IMR-90 (cell line): ENCODE results near the gene ZNF358. TPM values are rescaled to one million over a fixed set of nuclear protein-coding genes. Genes with fewer than 3 reads are reported as not detected.

Experiments used
- ATAC-seq: fragments of 200-7000 bp; cut with Tn5 transposase; 2 replicates; pipeline ENCODE4 v1.9.1; 2020; ENCODE audit warnings: low read depth, mild to moderate bottlenecking, moderate library complexity
- BruUV-seq: library from RNA; stranded (reverse); fragments of 400-500 nt; replicated peaks from 2 replicates; lab custom pipeline; 2021; lab: Mats Ljungman, UMichigan
- CTCF ChIA-PET: fragments of 300-600 bp; formaldehyde crosslinking; extraction: SDS; loops from one replicate; lab custom pipeline; 2021; ENCODE audit warnings: antibody characterized with exemption; lab: Yijun Ruan, JAX
- POLR2A ChIA-PET: fragments of 300-600 bp; sonication (Branson Sonifier 250); formaldehyde crosslinking; loops from one replicate; lab custom pipeline; 2022; ENCODE audit warnings: antibody characterized with exemption; ENCODE audit not compliant: unreplicated experiment; lab: Charles Lee
- DNase-seq: peaks from one replicate; pipeline ENCODE4 v3.0.0; 2013
- H2AFZ ChIP-seq: replicated peaks from 2 replicates; pipeline ENCODE3; 2013; ENCODE audit warnings: low read length, mild to moderate bottlenecking; ENCODE audit not compliant: poor library complexity
- H2AK5ac ChIP-seq: 2 replicates; pipeline ENCODE4 v1.6.1; 2013; ENCODE audit warnings: low read depth, low read length, inconsistent platforms
- H2AK9ac ChIP-seq: replicated peaks from 2 replicates; pipeline ENCODE3; 2013; ENCODE audit warnings: mild to moderate bottlenecking, low read depth, low read length, moderate library complexity; ENCODE audit not compliant: poor library complexity
- H2BK120ac ChIP-seq: 2 replicates; pipeline ENCODE4 v1.6.1; 2013; ENCODE audit warnings: low read depth, low read length, inconsistent platforms
- H2BK15ac ChIP-seq: 3 replicates; pipeline ENCODE4 v1.6.1; 2013; ENCODE audit warnings: low read depth, low read length, inconsistent platforms
- H2BK20ac ChIP-seq: 2 replicates; pipeline ENCODE4 v1.6.1; 2013; ENCODE audit warnings: low read depth, mild to moderate bottlenecking, inconsistent platforms, low read length, moderate library complexity
- H2BK5ac ChIP-seq: 2 replicates; pipeline ENCODE4 v1.6.1; 2013; ENCODE audit warnings: mild to moderate bottlenecking, low read depth, low read length, inconsistent platforms; ENCODE audit not compliant: poor library complexity, severe bottlenecking
- H3K14ac ChIP-seq: replicated peaks from 2 replicates; pipeline ENCODE4 v1.6.1; 2013; ENCODE audit warnings: low read depth, low read length, inconsistent platforms
- H3K18ac ChIP-seq: 2 replicates; pipeline ENCODE4 v1.6.1; 2013; ENCODE audit warnings: low read depth, low read length, control low read depth
- H3K23ac ChIP-seq: 2 replicates; pipeline ENCODE4 v1.6.1; 2013; ENCODE audit warnings: low read depth, low read length, inconsistent platforms
- H3K27ac ChIP-seq: 2 replicates; pipeline ENCODE4 v1.5.1; 2013; ENCODE audit warnings: mild to moderate bottlenecking, control low read depth, low read length; ENCODE audit not compliant: insufficient read depth
- H3K27me3 ChIP-seq: 2 replicates; pipeline ENCODE4 v1.6.1; 2013; ENCODE audit warnings: low read length; ENCODE audit not compliant: control insufficient read depth, insufficient read depth
- H3K36me3 ChIP-seq: 2 replicates; pipeline ENCODE4 v1.6.1; 2013; ENCODE audit warnings: low read length, mixed read lengths; ENCODE audit not compliant: control insufficient read depth, insufficient read depth
- H3K4ac ChIP-seq: 2 replicates; pipeline ENCODE4 v1.6.1; 2013; ENCODE audit warnings: low read depth, low read length, inconsistent platforms
- H3K4me1 ChIP-seq: 2 replicates; pipeline ENCODE4 v1.6.1; 2013; ENCODE audit warnings: low read length, mixed read lengths; ENCODE audit not compliant: control insufficient read depth, insufficient read depth
- H3K4me2 ChIP-seq: 2 replicates; pipeline ENCODE4 v1.6.1; 2013; ENCODE audit warnings: low read depth, mild to moderate bottlenecking, control low read depth, low read length, moderate library complexity
- H3K4me3 ChIP-seq: 2 replicates; pipeline ENCODE4 v1.5.1; 2013; ENCODE audit warnings: low read depth, mild to moderate bottlenecking, control low read depth, low read length, moderate library complexity; ENCODE audit not compliant: insufficient read depth
- H3K56ac ChIP-seq: 2 replicates; pipeline ENCODE4 v1.6.1; 2013; ENCODE audit warnings: low read length, inconsistent platforms; ENCODE audit not compliant: insufficient read depth; ENCODE audit errors: extremely low read depth
- H3K79me1 ChIP-seq, 2 experiments: 2 replicates each; pipeline ENCODE4 v1.6.1; 2013; ENCODE audit warnings: low read length in 2 of 2, inconsistent platforms in 1 of 2, low read depth in 1 of 2
- H3K9ac ChIP-seq: 2 replicates; pipeline ENCODE4 v1.6.1; 2013; ENCODE audit warnings: low read depth, low read length, control low read depth
- H3K9me1 ChIP-seq: 2 replicates; pipeline ENCODE4 v1.6.1; 2013; ENCODE audit warnings: low read length, inconsistent platforms; ENCODE audit not compliant: insufficient read depth
- H3K9me3 ChIP-seq: 2 replicates; pipeline ENCODE4 v1.6.1; 2013; ENCODE audit warnings: low read length; ENCODE audit not compliant: control insufficient read depth, insufficient read depth
- H4K20me1 ChIP-seq: 2 replicates; pipeline ENCODE4 v1.6.1; 2013; ENCODE audit warnings: low read length, inconsistent platforms; ENCODE audit not compliant: insufficient read depth
- H4K5ac ChIP-seq: 2 replicates; pipeline ENCODE4 v1.6.1; 2013; ENCODE audit warnings: mild to moderate bottlenecking, low read depth, low read length, control low read depth
- H4K8ac ChIP-seq, 2 experiments: 2 replicates each; pipeline ENCODE4 v1.6.1; 2013; ENCODE audit warnings: low read depth in 2 of 2, low read length in 2 of 2, control low read depth in 1 of 2, inconsistent platforms in 1 of 2
- H4K91ac ChIP-seq: 2 replicates; pipeline ENCODE4 v1.6.1; 2013; ENCODE audit warnings: low read depth, low read length, inconsistent platforms; ENCODE audit not compliant: insufficient read depth
- CEBPB ChIP-seq: IDR thresholded peaks from 2 replicates; pipeline ENCODE4 v1.6.1; 2012; ENCODE audit warnings: low read depth, low read length, improper control_type of control experiment
- CHD1 ChIP-seq: IDR thresholded peaks from 2 replicates; pipeline ENCODE4 v1.6.1; 2012; ENCODE audit warnings: low read depth, low read length, improper control_type of control experiment
- MXI1 ChIP-seq: IDR thresholded peaks from 2 replicates; pipeline ENCODE4 v1.6.1; 2012; ENCODE audit warnings: low read depth, mild to moderate bottlenecking, low read length, moderate library complexity, borderline replicate concordance
- WGBS, 2 experiments: methylation state at CpG; one replicate each; pipeline versions ENCODE4 v1.1.5 to v1.1.7; 2013; ENCODE audit warnings: missing lambda C conversion rate in 2 of 2; ENCODE audit not compliant: insufficient read length in 1 of 2; ENCODE audit errors: extremely low coverage in 2 of 2; 5-methylcytosine and 5-hydroxymethylcytosine counted together
- dilution Hi-C: fragments of 300-500 bp; cut with HindIII; formaldehyde crosslinking; loops from one replicate; pipeline ENCODE4 v1.14.3; 2018; ENCODE audit warnings: low sequenced_read_pairs; ENCODE audit not compliant: unreplicated experiment
- in situ Hi-C: fragments of 300-500 bp; cut with MboI; formaldehyde crosslinking; loops from 3 replicates; pipeline ENCODE4 v1.14.3; 2019; ENCODE audit warnings: low sequenced_read_pairs, inconsistent platforms, mixed read lengths
- intact Hi-C: fragments of 100-400 bp; cut with micrococcal nuclease; formaldehyde crosslinking; loops from 2 replicates; pipeline ENCODE4 v1.10.0; 2022
- polyA plus RNA-seq, 3 experiments: library from polyadenylated mRNA; depleted of rRNA; stranded (reverse); fragments of >200 nt; gene quantifications; 2 replicates each; pipeline ENCODE4 v1.2.3, GENCODE V29; 2012; ENCODE audit warnings: low replicate concordance in 1 of 3
- total RNA-seq: library from RNA; depleted of rRNA; stranded (reverse); fragments of >200 nt; gene quantifications from 2 replicates; pipeline ENCODE4 v1.2.3, GENCODE V29; 2012
- TF ChIP-seq, protein P1 (sequence below): fragments of 150-350 bp; IDR thresholded peaks from 2 replicates; pipeline ENCODE4 v1.6.1; 2017; ENCODE audit warnings: mild to moderate bottlenecking, antibody characterized with exemption, low read length, low read depth

The ZNF358 gene
- total and polyA plus RNA-seq, 2 of the 4 experiments (the other 2 are of a cell fraction): 5.4 to 30.7 TPM

DNA sequence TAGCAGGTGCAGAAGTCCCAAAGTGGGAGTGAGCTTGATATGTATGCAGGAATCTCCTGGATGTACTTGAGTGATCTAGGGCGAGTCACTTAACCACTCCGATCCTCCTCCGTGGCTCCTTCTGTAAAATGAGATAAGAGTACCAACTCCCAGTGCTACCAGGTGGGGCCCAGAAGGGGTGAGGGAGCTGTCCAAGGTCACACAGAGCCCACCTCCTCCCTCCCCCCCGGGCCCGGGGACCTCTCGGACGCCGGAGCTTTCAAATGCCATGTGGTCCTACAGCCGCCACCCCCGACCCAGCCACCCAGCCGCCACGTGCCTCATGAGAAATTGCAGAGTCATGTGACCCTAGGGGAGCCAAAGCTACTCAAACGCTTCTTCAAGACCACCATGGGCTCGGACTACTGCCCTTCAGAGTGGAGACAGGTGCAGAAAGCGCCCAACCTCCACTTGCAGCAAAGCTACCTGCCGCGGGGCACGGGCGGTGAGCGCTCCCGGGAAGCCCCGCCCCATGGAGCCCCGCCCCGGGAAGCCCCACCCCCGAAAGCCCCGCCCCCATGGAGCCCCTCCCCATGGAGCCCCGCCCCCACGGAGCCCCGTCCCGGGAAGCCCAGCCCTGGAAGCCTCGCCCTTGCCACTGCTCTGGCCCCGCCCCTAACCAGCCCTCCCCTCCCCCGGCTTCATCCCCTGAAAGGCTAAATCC, 10.1 kb upstream of the ZNF358 start:
- no peak overlapping the region for H4K5ac ChIP-seq
- ChIA-PET POLR2A (interaction anchor here (0.6 kb wide), 1 partner anchor 415 kb away, joined by 3 read pairs; no protein-coding TSS in a partner anchor), CTCF (interaction anchor here (1.0 kb wide), 1 partner anchor 9 kb away, joined by 6 read pairs; a partner anchor contains a TSS)
- no peak overlapping the region for H3K4ac ChIP-seq
- no peak overlapping the region for H2BK20ac ChIP-seq
- no peaks in the 10 kb centered on the region for H3K9me3 ChIP-seq
- peaks cover 18% of the 10 kb centered on the region for H3K27me3 ChIP-seq
- peak overlapping the region; percentile 78 for H2AFZ ChIP-seq
- H3K4me1 ChIP-seq: peaks cover 3% of the 10 kb centered on the region; the same call in 1 of the 2 replicates
- no peak overlapping the region for H3K23ac ChIP-seq
- in situ Hi-C loops (no loop called here), intact Hi-C loops (no loop called here), dilution Hi-C loops (no loop called here)
- no peaks in the 10 kb centered on the region for H3K36me3 ChIP-seq
- no peak overlapping the region for H2AK5ac ChIP-seq
- ATAC-seq (peak; percentile 21), DNase-seq (no peak)
- H3K27ac ChIP-seq: no peak overlapping the region
- H3K9me1 ChIP-seq: no peaks in the 10 kb centered on the region
- H2BK120ac ChIP-seq: no peak overlapping the region
- H2BK15ac ChIP-seq: no peak overlapping the region
- H2AK9ac ChIP-seq: no peak overlapping the region
- H3K4me2 ChIP-seq: no peak overlapping the region
- TF ChIP-seq MXI1 (no peak), CHD1 (no peak), CEBPB (no peak)
- TF ChIP-seq, protein P1, sequence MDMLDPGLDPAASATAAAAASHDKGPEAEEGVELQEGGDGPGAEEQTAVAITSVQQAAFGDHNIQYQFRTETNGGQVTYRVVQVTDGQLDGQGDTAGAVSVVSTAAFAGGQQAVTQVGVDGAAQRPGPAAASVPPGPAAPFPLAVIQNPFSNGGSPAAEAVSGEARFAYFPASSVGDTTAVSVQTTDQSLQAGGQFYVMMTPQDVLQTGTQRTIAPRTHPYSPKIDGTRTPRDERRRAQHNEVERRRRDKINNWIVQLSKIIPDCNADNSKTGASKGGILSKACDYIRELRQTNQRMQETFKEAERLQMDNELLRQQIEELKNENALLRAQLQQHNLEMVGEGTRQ: peak; percentile 59
- BruUV-seq: no TSS peak
- no peak overlapping the region for H2BK5ac ChIP-seq
- H3K4me3 ChIP-seq: no peak overlapping the region
- H4K8ac ChIP-seq: no peak overlapping the region
- H3K14ac ChIP-seq: no peak overlapping the region
- no peak overlapping the region for H3K56ac ChIP-seq
- no peak overlapping the region for H3K9ac ChIP-seq
- no peak overlapping the region for H4K91ac ChIP-seq
- 0% methylated on average over 7 of the region's 33 CpGs; no CpG with 5 or more reads in 1 of the 2 experiments for WGBS, 2 experiments
- no peaks in the 10 kb centered on the region for H4K20me1 ChIP-seq
- H3K18ac ChIP-seq: no peak overlapping the region
- no peaks in the 10 kb centered on the region for H3K79me1 ChIP-seq
